Measurements from ENCODE around the gene GDE1.

GDE1 gene

DNA sequence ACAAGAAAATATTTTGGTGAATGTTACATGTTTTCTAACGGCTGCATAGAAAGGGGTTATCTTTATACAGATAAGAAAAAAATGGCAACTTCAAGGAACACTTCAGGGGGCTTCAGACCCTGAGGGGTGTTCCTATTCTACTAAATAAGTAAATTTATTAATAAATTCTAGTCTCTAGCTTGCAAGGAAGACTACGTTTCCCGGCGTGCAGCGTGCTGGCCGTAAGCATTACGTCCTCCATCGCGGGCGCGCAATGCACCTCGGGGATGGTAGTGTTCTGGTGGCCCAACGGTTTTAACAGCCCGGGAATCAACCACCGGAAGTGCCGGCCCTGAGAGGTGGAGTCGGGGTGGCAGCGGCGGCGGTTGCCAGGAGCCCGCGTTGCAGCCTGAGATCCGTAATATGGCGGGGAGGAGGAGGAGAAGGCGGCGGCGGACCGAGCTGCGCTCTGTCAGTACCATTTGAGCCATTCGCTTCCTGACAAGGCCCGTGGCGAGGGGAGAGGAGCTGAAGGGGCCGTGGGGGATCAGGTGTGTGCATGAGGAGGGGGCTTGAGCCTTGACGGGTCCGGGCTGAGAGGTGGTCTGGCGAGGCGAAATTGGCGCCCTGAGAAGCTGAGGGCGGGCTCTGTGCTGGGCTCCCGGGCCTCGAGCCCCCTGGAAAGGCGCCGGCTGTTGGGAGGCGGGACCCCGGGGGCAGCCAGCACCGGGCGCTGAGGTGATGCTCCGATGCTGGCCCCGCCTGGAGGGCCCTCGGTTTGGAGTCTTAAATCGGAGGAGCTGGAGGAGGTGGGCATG, 1.9 kb upstream of the GDE1 start, which contains the start of gene CCP110:
TSS of gene CCP110 (plus strand) at position 384 of the 797 bp plus-strand sequence. CDS start 3,940 bp downstream, outside the sequence.
- DNase-seq, result peak; percentile 97

GRCh38 chr16:19523184-19523558, 1.3 kb upstream of the GDE1 start:
- DNase-seq, result no peak

DNA sequence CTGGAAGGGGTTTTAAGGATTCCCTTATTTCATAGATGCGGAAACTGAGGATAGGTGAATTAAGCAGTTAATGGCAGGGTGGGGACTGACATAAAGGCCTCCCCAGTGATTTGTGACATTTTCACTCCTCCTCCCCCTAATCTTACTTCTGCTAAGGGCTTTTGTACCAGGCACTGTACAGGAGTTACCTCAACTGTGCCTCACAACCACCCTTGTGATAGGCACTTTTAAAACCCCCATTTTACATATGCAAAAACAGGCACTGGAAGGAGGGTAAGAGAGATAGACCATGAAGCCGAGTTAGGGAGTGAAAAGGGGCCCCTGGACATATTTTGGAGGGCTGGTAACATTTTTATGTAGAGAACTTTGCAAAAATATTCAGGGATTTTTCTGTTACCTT, 862 bp upstream of the GDE1 start:
- no peak for DNase-seq

- no peak for DNase-seq
Measured at GRCh38 chr16:19522397-19522732, 467 bp upstream of the GDE1 start.

GRCh38 chr16:19520861-19521331, 1.0 kb downstream of the GDE1 start:
- peak; percentile 84 for DNase-seq

GRCh38 chr16:19518388-19518787, 3.5 kb downstream of the GDE1 start:
- DNase-seq, result no peak

- peak; percentile 36 for DNase-seq
Measured at GRCh38 chr16:19517424-19518089, 4.3 kb downstream of the GDE1 start.

DNA sequence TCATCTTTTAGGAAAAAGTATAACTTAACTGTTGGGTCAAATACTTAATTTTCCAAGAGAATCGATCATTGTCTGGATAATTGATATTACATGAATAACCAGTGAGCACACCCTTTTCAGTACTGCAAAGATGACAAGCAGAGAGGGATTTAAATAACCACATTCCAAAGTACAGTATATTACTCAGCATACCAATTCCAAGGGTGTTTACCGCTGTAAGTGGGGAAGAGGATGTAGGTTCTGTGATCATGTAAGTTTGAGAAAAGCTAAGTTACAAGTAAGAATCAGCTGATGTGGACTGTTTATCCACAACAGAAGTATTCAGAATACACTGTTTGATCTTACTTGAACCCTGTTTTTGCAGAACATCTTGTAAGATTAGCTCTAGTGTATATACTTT, 6.1 kb downstream of the GDE1 start:
- DNase-seq, result no peak

DNA sequence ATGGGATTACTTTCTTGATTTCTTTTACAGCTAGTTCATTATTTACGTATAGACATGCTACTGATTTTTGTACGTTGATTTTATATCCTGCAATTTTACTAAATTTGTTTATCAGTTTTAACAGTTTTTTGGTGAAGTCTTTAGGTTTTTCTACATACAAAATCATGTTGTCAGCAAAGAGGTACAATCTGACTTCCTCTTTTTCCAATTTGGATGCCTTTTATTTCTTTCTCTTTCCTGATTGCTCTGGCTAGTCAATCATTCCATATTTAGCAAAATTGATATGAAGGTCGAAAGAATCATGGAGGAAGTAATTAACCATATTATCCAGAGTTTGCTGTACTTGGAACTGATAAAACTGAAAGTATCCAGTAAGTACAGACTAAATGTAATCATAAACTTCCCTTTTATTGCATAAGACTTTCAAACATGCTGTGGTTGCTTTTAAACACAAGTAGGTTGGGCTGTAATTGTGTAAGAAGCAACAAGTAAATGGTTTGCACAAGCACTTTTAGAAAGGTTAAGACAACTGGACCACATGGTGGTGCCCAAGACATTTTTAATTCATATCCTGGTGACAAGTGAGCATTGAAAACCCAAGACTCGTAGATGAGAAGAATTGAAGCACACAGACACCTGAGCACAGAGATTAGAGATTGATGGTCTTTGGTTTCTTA, 8.4 kb downstream of the GDE1 start:
- DNase-seq, result peak; percentile 85

GRCh38 chr16:19512297-19512696, 9.6 kb downstream of the GDE1 start:
- DNase-seq, result no peak

DNA sequence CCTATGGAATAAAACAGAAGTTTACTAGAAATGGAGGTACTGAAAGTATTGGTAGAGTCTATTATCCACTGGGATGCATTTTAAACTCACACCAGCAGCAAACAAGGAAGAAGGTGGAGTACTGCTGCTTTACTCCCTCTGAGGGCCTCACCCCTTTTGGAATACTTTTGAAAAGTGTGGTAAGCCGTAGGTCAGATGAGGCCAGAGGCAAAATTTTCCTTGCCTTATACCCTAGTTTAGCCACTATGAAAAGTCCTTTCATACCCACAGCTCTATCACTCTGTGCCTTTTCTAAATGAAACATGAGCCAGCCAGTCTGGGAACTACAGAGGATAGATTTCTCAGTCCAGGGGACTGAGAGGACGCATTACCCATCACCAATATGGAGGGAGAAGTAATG, 14.0 kb downstream of the GDE1 start:
- DNase-seq, result no peak

DNA sequence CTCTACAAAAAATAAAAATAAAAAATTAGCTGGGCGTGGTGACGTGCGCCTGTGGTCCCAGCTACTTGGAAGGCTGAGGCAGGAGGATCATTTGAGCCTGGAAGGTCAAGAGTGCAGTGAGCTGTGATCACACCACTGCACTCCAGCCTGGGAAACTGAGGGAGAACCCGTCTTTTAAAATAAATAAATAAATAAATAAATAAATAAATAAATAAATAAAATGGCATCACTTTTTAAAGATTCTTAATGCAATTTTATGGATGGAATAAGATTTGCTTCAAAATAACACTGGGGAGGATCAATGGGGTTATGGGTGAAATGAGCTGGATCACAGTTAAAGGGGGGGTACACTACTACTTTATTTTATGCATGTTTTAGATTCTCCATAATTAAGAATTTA, 14.9 kb downstream of the GDE1 start:
- DNase-seq, result no peak

DNA sequence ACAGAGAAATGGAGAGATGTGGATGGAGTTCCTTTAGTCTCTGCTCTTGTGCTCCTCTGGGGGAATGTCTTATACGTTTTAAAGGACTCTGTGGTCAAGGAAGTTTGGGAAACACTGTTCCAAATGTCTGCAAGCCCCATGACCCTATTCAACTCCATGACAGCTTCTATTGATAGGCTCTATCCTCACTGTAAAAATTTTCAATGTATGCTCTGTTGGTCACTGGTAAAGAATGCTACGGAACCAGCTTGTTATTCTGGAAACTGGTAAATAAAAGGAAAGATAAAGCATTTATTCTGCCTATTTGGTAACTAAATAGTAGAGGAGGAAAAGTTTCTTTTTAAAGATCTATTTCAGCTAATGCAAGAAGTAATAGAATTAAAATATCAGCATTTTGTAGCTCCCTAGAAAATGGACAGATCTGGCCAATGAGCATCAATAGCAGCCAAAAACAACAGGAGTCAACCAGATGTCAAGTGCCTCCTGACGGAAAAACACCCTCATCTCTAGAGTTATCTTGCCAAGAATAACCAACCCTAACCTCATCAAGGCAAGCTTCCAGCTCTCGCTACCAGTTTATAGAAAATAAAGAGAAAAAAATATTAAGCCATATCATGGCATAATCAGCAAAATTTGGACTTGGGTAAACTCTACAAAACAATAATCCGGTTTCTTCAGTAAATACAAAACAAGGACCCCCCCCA, 16.1 kb downstream of the GDE1 start:
- no peak for DNase-seq

DNA sequence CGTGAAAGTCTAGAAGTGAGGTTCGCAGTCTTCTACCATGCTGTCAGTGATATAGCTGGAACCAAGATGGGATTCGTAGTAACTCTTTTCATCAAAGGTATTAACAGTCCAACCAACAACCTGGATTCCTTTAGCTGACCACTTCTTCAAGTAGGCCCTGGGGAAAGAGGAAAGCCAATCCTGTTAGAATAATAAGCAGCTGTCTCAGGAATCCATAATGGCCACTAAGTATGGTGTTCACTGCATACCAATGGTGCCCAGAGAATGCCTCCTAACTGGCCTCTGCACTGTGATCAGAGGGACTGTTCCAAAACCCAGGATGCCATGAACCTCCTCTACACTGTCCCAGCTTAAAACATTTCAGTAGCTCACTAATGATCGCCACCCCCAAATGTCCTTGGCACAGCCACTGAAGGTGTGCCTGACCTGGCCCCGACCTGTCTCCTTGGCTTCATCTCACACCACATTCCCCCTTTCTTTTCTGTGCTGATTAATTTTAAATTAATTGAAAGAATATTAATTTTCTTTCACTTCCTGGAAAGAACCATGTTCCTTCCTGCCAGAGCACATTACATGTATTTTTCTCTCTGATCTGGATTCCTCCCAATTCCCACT, 18.3 kb downstream of the GDE1 start:
- DNase-seq, result no peak

DNA sequence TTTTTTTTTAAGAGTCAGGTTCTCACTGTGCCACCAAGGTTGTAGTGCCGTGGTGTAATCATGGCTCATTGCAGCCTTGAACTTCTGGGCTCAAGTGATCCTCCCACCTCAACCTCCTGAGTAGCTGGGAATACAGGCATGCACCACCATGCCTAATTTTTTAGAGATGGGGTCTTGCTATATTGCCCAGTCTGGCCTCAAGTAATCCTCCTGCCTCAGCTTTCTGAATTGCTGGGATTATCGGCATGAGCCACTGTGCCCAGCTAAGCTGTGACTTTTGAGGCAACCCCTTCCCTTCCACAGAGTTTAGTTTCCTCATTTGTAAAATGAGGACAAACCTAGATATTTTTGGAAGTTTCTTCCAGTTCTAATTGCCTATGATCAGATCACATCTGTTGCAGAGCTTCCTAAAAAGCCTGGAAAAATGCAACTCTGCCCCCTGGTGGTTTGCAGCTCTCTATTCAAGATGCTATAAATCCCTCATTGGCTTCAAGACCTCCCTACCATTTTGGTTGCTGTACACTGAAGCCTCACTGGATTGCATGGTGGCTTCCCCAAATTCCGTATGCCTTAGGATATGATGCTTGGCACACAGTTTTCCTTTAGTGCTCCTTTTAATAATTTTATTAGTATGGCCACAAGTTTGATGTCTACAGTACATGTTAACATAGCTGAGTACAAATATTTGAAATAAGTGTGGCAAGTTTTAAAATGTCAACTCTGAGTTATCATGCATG, 19.3 kb downstream of the GDE1 start:
- DNase-seq, result peak; percentile 84

DNA sequence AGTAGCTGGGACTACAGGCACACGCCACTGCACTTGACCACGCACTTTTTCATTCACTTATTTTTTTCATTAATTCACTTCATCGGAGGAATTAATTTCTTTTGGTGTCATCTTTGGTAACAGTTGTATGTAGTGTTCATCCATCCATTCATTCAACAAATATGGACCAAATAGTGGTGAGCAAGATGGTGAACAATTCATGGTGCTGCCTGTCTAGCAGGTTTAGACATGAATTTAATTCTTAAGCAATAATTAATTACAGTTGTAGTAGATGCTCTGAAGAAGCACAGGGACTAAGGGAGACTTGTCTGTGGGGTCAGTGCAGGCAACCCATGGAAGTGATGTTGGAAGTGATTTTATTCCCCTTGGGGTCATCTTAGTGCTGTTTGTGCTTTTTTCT, 22.4 kb downstream of the GDE1 start:
- no peak for DNase-seq

DNA sequence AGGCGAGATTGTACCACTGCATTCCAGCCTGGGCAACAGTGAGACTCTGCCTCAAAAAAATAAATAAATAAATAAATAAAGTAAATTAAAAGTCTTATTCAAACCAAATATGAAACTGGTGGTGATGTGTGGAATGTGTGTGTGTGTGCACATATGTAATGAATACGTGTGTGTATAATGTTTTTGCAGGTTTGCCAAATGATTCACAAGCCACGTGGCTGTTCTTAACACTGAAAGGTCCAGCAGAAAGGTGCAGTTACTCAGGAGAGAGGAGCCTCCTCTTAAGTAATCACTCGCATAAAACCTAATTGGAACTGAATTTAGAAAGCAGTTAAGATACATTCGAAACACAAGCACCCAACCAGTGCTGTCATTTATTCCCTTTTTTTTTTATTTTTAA, 22.9 kb downstream of the GDE1 start:
- no peak for DNase-seq

DNA sequence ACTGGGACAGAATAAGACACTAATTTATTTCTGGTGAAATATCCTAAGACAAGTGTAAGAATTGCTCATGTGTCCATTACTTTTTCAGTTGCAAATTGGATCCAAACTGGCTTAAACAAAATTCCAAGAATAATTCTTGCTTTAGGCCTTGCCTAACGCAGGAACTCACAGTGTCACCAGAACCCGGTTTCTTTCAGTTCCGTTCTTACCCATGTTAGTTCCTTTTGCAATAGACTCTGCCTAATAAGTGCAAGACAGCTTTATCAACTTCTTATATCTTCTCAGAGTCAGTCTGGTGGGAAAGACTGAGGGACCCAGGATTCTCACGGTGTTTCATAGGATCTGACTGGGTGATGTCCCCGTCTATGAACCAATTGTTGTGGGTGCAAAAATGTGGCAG, 24.7 kb downstream of the GDE1 start:
- DNase-seq, result no peak

DNA sequence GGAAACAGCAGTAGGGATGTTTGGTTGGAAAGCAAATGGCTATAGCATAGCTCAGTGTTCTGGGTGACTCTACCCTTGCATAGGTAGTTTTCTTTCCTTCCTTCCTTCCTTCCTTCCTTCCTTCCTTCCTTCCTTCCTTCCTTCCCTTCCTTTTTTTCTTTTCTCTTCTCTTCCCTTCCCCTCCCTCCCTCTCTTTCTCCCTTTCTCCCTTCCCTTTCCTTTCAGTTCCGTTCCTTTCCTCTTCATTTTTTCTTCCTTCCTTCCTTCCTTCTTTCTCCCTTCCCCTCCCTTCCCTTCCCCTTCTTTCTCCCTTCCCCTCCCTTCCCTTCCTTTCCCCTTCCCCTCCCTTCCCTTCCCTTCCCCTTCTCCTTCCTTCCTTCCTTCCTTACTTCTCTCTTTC, 31.3 kb downstream of the GDE1 start:
- DNase-seq, result no peak

DNA sequence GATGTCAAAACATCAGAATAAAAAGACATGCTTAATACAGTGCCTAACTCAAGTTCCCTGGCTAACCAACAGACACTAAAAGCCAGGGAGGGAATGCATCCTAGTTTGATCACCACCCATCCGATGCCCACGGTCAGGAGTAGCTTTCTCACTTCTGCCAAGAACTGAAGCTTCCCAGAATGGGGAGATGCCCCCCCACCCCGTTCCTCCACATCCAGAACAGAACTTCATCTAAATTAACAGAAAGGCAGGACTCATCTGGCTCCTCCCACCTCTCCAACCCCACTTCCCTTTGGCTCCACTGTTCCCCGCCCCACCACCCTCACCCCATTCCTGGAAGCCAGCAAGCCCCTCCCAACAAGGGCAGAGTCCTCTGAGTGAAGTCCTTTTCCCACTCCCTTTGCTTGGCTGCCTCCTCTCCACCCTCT, 33.7 kb downstream of the GDE1 start:
- DNase-seq, result peak; percentile 72

DNA sequence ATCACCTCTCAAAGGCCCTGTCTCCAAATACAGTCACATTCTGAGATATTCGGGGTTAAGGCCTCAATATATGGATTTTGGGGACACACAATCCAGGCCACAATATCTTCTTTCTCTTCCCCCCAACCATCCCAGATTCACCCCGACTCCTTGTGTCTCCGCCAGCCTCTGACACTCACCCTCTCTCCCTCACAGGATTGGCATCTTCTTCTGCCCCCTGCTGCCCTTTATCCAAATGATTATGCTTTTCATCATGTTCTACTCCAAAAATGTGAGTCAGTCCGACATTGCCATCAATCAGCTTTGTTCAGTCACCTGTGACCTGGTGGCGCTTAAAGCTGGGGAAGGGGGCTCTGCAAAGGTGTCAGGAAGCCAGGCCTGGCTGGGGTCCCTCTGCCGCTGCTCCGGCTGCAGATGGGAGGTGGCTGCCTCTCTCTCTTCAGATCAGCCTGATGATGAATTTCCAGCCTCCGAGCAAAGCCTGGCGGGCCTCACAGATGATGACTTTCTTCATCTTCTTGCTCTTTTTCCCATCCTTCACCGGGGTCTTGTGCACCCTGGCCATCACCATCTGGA, 35.1 kb downstream of the GDE1 start:
- DNase-seq, result no peak

- DNase-seq, result no peak
Measured at GRCh38 chr16:19486051-19486450, 35.8 kb downstream of the GDE1 start.
